22Rv1 (cell line): ENCODE results near the gene SAE1.

Experiments
- H3K27ac ChIP-seq: fragments of 450-650 bp; 2 replicates; pipeline ENCODE4 v1.5.1; 2017
- ZFX ChIP-seq: fragments of 450-650 bp; IDR thresholded peaks from 2 replicates; pipeline ENCODE4 v1.6.1; 2017; ENCODE audit warnings: antibody characterized with exemption, borderline replicate concordance
- TF ChIP-seq, protein P1 (sequence below): fragments of 450-650 bp; IDR thresholded peaks from 2 replicates; pipeline ENCODE4 v1.5.1; 2017; ENCODE audit warnings: mild to moderate bottlenecking

Gene SAE1

GRCh38 chr19:47239610-47240296 is 109.1 kb downstream of the SAE1 start:
- no peak overlapping the region; the same call in 1 of the 2 replicates for H3K27ac ChIP-seq

DNA sequence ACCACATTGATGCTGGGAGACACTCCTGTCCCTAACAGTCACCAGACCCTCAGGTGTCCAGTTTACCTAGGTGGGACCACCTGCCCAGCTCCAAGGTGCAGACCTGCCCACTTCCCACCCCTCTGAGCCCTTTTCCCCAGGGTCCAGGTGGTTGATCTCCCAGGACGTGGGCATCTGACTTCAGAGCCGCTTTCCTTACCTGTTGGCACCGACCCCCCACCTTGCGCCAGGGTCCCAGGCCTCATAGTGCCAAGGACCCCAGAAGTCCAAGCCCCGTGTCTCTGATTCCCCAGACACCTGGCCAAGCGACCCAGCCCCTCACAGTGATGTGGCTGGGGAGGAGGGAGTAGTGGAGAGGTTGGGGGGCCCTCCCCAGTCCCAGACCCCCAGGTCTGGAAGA is 109.9 kb downstream of the SAE1 start:
- TF ChIP-seq, protein P1, sequence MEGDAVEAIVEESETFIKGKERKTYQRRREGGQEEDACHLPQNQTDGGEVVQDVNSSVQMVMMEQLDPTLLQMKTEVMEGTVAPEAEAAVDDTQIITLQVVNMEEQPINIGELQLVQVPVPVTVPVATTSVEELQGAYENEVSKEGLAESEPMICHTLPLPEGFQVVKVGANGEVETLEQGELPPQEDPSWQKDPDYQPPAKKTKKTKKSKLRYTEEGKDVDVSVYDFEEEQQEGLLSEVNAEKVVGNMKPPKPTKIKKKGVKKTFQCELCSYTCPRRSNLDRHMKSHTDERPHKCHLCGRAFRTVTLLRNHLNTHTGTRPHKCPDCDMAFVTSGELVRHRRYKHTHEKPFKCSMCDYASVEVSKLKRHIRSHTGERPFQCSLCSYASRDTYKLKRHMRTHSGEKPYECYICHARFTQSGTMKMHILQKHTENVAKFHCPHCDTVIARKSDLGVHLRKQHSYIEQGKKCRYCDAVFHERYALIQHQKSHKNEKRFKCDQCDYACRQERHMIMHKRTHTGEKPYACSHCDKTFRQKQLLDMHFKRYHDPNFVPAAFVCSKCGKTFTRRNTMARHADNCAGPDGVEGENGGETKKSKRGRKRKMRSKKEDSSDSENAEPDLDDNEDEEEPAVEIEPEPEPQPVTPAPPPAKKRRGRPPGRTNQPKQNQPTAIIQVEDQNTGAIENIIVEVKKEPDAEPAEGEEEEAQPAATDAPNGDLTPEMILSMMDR = no peak
- no peak for TF ChIP-seq ZFX
- peak overlapping the region; percentile 85 for H3K27ac ChIP-seq

More at GRCh38 chr19:47239610-47240296, 109.1 kb downstream of the SAE1 start:
- no peak for TF ChIP-seq ZFX

DNA sequence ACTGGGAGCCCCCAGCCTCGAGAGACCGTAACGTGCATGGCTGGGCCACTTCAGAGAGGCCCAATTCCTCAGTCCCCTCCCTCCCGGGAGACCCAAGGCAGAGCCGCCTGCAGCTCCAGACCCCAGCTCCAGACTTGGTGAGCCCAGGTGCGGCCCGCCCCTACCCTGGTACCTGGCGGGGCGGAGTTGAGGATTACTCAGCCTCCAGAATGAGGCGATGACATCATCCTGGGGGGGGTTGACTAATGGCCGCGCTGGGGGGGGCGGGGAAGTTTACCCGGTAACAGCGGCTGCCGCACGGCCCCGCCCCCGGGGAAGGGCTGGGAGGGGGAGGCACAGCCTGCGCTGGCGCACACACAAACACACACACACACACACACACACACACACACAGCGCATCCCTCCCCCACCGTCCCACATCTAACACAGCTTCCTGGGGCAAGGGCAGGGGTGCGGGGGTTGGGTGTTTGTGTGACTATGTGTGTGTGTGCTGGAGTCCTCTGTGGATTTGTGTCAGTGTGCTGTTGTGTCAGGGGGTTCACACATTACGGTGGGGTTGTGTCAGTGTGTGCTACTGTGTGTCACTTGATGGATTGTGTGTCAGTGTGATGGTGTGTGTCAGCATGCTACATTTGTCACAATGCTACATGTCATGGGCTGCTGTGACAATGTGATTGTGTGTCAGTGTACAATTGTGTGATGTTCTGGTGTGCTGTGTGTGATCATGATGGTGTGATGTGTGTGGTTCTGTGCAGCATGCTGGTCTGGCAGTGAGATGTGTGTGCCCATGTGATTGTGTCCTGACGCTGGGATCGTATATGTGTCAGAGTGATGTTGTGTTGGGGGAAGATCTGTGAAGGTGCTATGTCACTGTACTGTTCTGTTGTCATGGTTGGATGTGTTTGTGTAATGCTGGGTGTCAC is 110.6 kb downstream of the SAE1 start:
- TF ChIP-seq, protein P1 = no peak
- no peak for TF ChIP-seq ZFX
- peak overlapping the region; percentile 85 for H3K27ac ChIP-seq

DNA sequence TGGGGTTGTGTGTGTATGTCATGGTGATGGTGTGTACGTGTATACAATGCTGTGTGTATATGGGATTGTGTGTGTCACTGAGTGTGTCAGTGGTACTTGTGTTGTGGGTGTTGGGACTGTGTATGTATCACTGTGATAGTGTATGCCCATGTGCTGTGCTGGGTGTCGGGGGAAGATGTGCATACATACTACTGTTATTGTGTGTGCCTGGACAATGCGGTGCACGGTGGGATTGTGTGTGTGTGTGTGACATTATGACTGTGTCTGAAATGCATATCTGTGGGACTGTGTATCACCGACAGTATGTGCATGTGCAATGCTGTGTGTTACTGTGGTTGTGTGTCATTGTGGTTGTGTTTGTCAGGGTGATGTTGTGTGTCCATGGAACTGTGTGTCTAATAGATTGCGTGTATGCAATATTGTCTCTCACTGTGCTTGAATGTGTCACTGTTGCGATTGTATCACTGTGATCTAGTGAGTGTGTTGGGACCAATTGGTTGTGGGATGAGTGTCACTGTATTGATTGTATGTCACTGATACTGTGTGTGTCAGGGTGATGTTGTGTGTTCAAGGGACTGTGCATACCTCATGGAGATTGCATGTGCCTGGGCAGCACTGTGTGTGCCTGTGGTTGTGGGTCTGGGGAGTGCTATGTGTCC is 111.4 kb downstream of the SAE1 start:
- peak overlapping the region; percentile 85 for H3K27ac ChIP-seq
- TF ChIP-seq, protein P1 = no peak
- TF ChIP-seq ZFX = no peak

DNA sequence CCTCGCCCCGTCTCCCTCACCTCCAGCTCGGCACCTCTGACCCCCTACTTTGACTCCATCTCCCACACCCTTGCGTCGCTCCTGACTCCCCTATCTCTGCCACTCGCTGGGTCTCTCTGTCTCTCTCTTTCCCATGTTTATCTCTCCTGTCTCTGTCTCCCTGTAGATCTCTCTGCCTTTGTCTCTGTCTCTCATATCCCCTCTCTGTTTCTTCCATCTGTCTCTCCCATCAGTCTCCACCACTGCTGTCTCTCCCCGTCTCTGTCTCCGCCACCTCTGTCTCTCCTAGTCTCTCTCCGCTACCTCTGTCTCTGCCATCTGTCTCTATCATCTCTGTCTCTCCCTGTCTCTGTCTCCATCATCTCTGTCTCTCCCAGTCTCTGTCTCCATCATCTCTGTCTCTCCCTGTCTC is 112.7 kb downstream of the SAE1 start:
- peak overlapping the region; percentile 85 for H3K27ac ChIP-seq
- TF ChIP-seq, protein P1 = no peak
- no peak for TF ChIP-seq ZFX

- TF ChIP-seq, protein P1 = peak; percentile 97
- no peak for TF ChIP-seq ZFX
- peak overlapping the region; percentile 85 for H3K27ac ChIP-seq
These were observed 113.3 kb downstream of the SAE1 start for GRCh38 chr19:47243776-47244547.
